Nephron progenitor cell (in vitro differentiated cells): ENCODE data around the gene SHISA2.

Experiments used
- DNase-seq: peaks from one replicate; pipeline ENCODE4 v3.0.0; 2021
- H3K27ac Mint-ChIP-seq: 2 replicates; pipeline ENCODE4 v1.8.0; 2021; ENCODE audit warnings: mild to moderate bottlenecking, moderate library complexity, mixed read lengths
- H3K27me3 Mint-ChIP-seq: 2 replicates; pipeline ENCODE4 v1.8.0; 2021; ENCODE audit warnings: mild to moderate bottlenecking, low read depth, mixed read lengths; ENCODE audit not compliant: poor library complexity
- H3K36me3 Mint-ChIP-seq: 2 replicates; pipeline ENCODE4 v1.8.0; 2021; ENCODE audit warnings: low read depth, mixed read lengths
- H3K4me1 Mint-ChIP-seq: 2 replicates; pipeline ENCODE4 v1.8.0; 2021; ENCODE audit warnings: mixed read lengths
- H3K4me3 Mint-ChIP-seq: 2 replicates; pipeline ENCODE4 v1.8.0; 2021; ENCODE audit warnings: mild to moderate bottlenecking, moderate library complexity, mixed read lengths
- H3K9me3 Mint-ChIP-seq: 2 replicates; pipeline ENCODE4 v1.8.0; 2021; ENCODE audit warnings: mild to moderate bottlenecking, moderate library complexity, mixed read lengths
- CTCF ChIP-seq: fragments of 200-600 bp; sonication (generic); IDR thresholded peaks from 2 replicates; pipeline ENCODE4 v1.5.0; 2021; ENCODE audit warnings: antibody characterized with exemption

The SHISA2 gene

GRCh38 chr13:26012995-26013394, 38.8 kb downstream of the SHISA2 start:
- Mint-ChIP-seq H3K27ac (no peak overlapping the region), H3K4me1 (peaks cover 73% of the 10 kb centered on the region)

GRCh38 chr13:26011996-26012821, 39.6 kb downstream of the SHISA2 start:
- Mint-ChIP-seq H3K36me3 (peaks cover 14% of the 10 kb centered on the region), H3K4me1 (peaks cover 73% of the 10 kb centered on the region), H3K27me3 (peaks cover 5% of the 10 kb centered on the region), H3K27ac (no peak overlapping the region), H3K9me3 (peaks cover 22% of the 10 kb centered on the region), H3K4me3 (no peak overlapping the region)
- no peak for TF ChIP-seq CTCF
- no peak for DNase-seq

More at GRCh38 chr13:26012995-26013394, 38.8 kb downstream of the SHISA2 start:
- H3K36me3 Mint-ChIP-seq: peaks cover 13% of the 10 kb centered on the region
- no peak for DNase-seq
- peaks cover 7% of the 10 kb centered on the region for H3K27me3 Mint-ChIP-seq
- H3K4me3 Mint-ChIP-seq: no peak overlapping the region
- H3K9me3 Mint-ChIP-seq: peaks cover 21% of the 10 kb centered on the region
- no peak for TF ChIP-seq CTCF

GRCh38 chr13:26011208-26011573, 40.6 kb downstream of the SHISA2 start:
- H3K27me3 Mint-ChIP-seq: peaks cover 5% of the 10 kb centered on the region
- TF ChIP-seq CTCF: no peak
- no peak overlapping the region for H3K4me3 Mint-ChIP-seq
- peaks cover 17% of the 10 kb centered on the region for H3K36me3 Mint-ChIP-seq
- peaks cover 65% of the 10 kb centered on the region for H3K4me1 Mint-ChIP-seq
- H3K9me3 Mint-ChIP-seq: peaks cover 27% of the 10 kb centered on the region
- H3K27ac Mint-ChIP-seq: no peak overlapping the region
- no peak for DNase-seq

- Mint-ChIP-seq H3K9me3 (peaks cover 32% of the 10 kb centered on the region), H3K4me3 (no peak overlapping the region), H3K4me1 (peaks cover 60% of the 10 kb centered on the region), H3K27me3 (peaks cover 1% of the 10 kb centered on the region), H3K27ac (no peak overlapping the region), H3K36me3 (peaks cover 18% of the 10 kb centered on the region)
- no peak for TF ChIP-seq CTCF
- no peak for DNase-seq
Measured at GRCh38 chr13:26010487-26011207, 41.2 kb downstream of the SHISA2 start.

- H3K27me3 Mint-ChIP-seq: no peaks in the 10 kb centered on the region
- DNase-seq: no peak
- H3K27ac Mint-ChIP-seq: peak overlapping the region; percentile 84
- H3K4me1 Mint-ChIP-seq: peaks cover 31% of the 10 kb centered on the region
- H3K9me3 Mint-ChIP-seq: peaks cover 42% of the 10 kb centered on the region
- H3K4me3 Mint-ChIP-seq: no peak overlapping the region
- TF ChIP-seq CTCF: no peak
- peaks cover 16% of the 10 kb centered on the region for H3K36me3 Mint-ChIP-seq
Measured at GRCh38 chr13:26007261-26008125, 44.3 kb downstream of the SHISA2 start.
